ENCODE measurements around the gene WFDC2.
A peak's percentile ranks its signal among the peaks of the same experiment; 100 is the strongest.

WFDC2 gene

DNA sequence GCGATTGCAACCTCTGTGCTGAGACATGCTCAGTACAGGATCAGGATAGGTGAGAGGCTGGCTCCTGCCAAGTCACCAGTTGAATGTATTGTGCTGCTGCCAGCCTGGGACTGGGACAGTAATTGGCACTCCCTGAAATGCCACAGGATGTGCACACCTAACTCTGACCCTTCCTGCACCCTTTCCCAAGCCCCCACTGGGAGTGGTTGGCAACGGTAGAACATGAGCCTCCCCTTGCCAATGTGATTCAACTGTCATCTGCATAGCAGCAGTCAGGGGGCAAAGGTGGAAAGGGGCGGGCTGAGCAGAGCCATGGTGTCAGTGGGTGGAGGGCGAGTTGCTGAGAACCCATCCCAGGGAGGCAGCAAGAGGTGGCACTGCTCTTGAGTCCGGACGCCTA lies 30.5 kb downstream of the WFDC2 start:
- DNase-seq: no peak

DNA sequence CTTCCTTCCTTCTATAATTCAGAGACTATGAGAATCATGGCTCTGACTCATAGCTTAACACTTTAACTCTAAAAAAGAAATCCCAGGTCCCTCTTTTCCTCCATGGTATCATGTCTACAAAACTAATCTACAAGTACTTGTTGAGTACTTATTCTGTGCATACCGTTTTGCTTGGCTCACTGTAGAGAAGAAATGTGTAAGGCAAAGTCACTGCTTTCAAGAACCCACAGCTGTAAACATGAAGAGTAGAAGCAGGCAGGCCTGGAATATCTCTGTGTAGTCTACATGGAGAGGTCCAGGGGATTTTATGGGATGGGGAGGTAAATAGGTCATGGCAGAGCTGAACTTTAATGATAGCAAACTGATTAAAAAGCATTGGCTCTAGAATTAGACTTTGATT lies 32.0 kb downstream of the WFDC2 start:
- no peak for DNase-seq

DNA sequence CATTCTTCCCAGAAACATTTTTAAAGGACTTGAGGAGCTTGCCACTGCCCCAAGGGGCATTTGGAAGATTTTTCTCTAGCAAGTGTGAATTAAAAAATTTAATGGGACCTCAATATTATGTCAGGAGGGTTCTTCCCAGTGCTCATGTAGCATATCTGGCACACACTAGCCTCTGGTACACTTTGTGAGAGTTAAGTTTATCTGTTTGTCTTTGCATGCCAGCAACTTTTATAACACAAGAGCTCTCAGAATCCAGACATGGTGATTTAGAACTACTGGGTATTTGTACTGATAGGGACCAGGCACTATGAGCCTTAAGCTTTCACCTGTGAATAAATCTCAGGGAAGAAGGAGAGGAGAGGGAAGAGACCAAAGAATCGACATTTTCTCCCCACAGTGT lies 33.0 kb downstream of the WFDC2 start:
- no peak for DNase-seq

DNA sequence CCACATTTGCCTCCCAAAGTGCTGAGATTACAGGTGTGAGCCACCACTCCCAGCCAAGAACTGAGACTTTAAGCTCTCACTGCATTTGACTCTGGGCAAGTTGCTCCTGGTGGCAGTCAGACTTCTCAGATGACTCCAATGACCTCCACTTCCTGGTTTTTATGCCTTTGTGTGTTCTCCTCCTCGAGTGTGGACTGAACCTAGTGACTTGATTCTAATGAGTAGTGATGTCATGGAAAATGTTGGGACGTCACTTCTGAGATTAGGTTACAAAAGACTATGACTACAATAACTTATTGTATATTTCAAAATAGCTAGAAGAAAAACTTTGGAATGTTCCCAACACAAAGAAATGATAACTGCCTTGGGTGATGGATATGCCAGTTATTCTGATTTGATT lies 33.9 kb downstream of the WFDC2 start:
- DNase-seq: no peak

DNA sequence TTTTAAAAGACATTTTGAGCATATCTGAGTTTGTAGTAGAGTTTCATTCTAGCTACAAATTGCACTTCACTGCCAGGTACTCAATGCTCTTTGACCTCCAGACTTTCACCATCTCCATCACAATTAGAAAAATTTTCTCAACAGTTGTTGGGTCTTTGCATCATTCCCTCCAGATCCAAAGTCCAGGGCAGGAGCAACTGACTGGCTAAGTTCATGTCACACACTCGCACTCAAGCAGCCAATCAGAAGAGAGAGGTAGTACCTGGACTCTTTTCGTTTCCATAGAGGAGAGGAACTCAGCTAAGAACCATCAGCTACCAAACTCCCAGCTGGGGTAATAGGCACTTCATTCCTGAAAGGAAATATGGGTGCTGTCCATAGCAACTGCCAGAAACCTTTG lies 36.8 kb downstream of the WFDC2 start:
- no peak for DNase-seq

DNA sequence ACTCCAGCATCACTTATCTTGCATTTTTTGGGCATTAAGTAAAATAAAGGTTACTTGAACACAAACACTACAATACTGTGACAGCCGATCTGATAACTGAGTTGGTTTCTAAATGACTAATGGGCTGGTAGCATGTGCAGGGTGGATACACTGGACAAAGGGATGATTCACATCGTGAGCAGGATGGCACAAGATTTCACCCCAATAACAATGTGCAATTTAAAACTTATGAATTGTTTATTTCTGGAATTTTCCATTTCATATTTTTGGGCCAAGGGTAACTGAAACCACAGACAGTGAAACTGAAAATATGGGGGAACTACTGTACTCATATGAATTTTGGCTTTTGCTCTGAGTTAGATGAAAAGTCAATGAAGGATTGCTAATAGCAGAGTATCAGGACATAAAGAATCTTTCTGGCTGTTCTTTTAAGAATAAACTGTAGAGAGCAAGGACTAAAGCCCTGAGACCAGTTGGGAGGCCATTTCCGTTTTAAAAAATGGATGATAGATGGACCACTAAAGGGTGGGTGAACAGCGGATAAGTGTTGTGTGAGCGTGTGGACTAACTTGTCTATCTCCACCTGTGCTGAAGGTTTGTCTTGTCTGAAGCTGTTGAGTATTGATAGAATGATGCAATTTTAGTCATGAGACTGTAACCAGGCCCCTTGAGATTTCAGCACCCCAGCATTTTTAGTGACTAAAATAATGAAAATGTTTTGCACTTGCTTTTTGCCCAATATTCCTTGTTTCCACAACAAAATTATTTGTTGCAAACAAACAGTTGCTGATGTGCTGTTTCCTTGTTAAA lies 37.7 kb downstream of the WFDC2 start:
- DNase-seq: peak in 1 of 5 experiments; percentile 66

DNA sequence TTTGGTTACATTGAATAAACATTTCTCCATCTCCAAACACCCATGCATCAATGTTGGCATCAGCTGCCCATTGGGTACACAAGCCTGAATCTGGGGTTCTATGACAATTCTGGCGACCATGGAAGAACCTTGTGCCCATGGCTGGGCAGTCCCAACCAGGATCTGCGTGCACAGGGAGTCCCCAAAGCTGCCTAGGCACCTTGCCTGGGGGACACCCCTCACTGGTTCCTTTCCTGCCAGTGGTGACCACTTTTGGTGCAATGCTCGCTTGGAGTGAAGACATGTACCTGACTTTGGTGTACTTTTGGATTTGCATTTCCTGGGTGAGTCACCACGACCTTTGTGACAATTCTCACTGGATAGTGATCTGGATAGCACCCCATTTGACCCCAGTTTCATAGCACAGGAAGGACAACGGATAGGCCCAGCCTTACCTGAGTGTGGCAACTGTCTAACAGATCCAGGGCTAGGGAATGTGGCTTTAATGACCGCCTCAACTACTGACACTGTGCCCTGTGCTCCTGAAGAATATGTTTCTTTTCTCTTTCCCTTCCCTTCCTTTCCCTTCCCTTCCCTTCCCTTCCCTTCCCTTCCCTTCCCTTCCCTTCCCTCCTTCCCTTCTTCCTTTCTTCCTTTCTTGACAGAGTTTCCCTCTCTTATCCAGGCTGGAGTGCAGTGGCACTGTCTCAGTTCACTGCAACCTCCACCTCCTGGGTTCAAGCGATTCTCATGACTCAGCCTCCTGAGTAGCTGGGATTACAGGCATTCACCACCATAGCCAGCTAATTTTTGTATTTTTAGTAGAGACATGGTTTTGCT lies 38.7 kb downstream of the WFDC2 start:
- DNase-seq: peak in 1 of 5 experiments; percentile 2

DNA sequence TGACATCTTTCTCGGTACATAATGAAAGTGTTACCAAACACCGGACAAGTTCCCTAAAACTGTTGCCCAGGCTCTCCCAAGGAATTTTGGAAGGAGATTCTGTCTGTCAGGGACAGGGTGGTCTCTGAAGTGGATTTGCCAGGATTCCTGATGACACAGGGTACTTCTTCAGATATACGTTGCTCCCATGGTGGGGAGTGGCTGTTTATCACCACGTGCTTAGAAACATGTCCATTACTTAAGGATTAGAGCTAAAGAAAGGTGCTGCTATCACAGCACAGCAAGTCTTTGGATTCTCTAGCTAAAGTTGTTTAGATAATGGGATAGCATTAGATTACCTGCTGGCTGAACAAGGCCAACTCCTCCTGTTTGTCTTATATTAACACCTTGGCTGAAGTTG lies 39.5 kb downstream of the WFDC2 start:
- no peak for DNase-seq

DNA sequence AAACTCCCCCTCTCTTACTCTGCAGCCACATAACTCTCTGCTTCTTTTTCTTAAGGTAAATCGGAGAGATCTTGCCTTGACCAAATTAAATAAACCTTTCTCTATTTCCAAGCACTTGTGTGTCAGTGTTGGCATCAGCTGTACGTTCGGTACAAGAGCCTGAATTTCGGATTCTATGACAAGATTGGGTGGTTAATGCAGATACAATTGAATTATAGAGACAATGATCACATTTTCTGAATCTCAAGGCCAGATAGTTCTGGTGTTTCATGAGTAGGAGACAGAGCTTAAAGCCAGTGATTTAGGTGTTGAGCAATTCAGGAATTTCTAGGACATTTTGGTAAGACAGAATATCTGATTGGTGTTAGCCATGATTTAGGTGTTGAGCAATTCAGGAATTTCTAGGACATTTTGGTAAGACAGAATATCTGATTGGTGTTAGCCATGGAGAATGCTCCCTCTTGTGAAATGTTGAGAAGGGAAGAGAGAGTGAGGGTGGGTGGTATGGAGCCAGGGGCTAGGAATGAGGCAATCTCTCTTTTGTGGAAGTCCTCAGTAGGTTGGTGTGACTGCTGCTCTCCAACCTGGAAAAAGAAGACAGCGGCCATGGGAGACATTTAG lies 40.8 kb downstream of the WFDC2 start:
- DNase-seq: no peak

DNA sequence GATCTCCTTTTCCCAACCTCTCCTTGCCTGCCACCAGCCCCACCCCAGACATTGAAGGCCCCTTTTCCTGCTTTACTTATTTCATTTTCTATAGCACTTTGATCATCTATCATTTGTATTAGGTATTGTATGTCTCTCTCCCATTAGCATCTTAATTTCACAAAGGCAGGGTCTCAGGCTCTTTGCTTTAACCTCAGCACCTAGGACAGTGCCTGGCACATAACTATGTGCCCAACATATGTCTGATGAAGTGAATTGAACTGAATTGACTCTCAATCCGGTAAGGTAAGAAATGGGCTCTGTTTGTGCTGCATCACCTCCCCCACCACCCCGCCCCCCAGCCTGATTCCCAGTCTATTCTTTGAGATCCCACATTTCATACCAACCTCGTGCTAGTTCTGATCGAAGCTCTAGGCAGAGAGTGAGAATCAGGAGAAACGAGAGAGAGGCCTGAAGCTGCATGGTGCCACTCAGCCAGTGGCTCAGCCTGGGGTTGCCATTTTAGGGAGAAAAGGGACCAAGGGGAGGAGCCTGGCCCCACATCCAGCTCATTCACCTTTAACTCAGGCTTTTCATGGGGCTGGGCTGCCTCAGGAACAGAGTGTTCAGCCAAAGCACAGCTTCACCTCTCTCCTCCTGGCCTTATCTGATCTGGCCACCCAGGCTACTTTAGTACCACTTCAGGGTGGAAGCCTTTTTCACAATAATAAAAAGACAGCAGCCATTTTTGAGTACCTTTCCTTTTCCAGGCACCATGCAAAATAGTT lies 45.8 kb downstream of the WFDC2 start, which contains the start of gene SPINT3:
Gene SPINT3, minus strand, starts transcription at position 476 of the 767 bp plus-strand sequence. Its CDS starts 14 bp downstream, at position 462.
- no peak for DNase-seq

DNA sequence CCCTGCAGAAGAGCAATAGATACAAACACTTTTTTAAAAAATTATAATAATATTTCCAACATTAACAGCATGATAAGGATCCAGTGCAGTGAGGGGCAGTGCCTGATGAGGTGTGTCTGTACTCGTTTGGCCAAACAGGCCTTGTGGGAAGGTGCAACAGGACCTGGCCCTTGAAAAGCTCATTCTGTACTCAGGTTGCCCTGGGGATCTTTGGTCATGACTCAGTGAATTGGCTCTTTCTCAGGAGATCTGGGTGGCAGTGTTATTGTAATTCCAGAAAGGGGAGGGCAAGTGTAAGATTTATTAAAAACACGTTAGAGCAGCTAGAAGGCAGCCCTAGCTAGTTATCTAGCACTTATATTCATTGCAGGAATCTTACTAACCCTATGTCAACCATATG lies 48.7 kb downstream of the WFDC2 start:
- DNase-seq: no peak

DNA sequence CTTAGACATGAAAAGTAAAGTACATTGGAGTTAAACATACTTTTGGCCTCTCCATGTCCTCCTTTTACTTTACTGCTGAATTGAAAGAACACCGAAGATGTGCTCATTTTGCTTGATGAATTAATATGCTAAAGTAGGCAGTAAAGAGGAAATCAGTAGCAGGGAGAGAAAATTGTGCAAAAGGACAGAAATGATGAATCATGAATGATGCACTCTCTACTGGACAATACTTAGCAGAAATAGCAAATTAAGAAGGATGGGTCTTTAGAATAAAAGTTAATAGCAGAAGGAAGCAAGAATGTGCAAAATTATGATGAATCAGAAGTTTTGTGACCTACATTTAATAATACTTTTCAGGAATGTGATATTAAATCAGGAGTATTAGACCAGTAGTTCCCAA lies 54.3 kb downstream of the WFDC2 start:
- DNase-seq: no peak

DNA sequence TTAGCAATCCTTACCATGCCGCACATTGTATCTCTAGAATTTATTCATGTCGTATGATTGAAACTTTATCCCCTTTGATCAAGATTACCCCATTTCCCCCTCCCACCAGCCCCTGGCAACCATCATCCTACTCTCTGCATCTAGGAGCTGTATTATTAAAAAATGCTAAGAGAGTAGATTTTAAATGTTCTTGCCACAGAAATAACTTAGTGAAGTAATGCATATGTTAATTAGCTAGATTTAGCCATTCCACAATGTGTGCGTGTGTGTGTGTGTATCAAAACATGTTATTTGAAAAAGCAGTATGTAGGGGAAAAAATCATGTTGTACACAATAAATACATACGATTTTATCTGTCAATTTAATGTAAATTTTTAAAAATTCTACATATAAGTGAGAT lies 57.7 kb downstream of the WFDC2 start:
- no peak for DNase-seq
